NCI-H748 (cell line): ENCODE results near the gene MED10.

Source experiments
- DNase-seq: peaks from one replicate; lab custom pipeline; 2025; ENCODE audit not compliant: unreplicated experiment; lab: John Stamatoyannopoulos, UW

The MED10 gene

DNA sequence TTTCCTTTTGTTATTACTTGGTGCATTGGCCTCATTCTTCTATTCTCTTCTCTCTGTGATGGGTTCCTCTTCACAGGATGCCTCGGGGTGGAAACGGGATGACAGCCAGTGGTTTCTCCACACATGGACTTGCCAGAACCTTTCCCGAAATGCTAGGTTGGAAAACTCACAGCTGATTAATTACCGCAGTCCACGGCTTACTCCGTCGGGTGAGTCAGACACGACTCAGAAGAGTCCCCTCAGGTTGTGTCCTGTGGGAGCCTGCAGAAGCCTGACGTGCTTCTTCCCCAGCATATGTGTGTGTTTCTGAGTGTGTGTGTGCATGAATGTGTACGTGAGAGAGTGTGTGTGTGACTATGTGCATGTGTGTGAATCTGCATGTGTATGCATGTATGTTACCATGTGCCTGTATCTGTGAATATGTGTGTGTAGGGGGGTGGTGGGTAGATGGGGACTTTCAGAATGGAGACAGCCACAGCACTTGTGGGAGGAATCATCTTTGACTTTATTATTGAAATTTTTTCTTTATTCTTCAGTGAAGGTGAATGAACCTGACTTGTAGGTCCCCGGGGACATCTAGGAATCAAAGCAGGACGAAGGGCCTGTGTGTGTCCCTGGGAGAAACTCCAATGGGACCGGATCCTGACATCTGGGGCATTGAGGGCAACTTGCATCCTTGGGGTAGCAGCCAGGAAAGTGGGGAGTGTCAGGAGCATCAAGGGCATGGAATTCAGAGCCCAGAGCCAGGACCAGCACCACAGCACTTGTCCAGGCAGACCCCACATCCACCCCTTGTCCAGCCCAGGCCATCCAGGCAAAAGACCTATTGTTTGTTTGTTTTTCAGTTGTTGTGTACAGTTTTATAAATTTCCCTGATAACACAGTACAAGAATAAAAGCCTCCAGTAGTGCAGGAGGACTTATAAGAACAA, 21.9 kb upstream of the MED10 start:
- DNase-seq: no peak

DNA sequence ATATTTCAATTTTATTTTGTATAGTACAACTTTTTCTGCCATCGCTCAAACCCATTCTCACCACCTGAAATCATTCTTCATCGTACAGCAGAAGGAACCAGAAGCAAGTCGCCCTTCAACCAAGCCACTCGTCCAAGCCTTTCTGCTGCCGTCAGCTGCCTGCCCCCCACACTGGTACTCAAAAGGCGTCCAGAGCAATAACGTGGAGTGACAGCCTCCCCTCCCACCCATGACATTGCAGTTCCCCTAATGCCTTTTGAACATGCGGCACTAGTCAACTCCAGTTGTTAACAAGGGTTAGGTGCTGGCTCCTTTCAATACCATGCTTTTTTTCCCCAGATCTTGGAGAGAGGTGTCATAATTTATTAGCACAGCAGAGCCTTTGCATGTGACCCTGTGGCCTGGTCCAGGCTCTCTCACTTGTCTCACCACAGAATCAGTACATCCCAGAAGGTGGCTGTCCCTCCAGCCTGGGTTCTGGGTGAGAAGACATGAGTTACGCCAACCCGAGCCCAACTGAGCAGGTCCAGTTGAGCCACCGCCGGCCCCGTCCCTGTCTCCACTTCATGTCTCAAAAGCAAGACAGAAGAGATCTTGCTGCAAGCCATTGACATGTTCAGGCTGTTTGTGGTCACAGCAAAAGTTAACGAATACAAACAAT, 20.4 kb upstream of the MED10 start:
- DNase-seq: no peak

DNA sequence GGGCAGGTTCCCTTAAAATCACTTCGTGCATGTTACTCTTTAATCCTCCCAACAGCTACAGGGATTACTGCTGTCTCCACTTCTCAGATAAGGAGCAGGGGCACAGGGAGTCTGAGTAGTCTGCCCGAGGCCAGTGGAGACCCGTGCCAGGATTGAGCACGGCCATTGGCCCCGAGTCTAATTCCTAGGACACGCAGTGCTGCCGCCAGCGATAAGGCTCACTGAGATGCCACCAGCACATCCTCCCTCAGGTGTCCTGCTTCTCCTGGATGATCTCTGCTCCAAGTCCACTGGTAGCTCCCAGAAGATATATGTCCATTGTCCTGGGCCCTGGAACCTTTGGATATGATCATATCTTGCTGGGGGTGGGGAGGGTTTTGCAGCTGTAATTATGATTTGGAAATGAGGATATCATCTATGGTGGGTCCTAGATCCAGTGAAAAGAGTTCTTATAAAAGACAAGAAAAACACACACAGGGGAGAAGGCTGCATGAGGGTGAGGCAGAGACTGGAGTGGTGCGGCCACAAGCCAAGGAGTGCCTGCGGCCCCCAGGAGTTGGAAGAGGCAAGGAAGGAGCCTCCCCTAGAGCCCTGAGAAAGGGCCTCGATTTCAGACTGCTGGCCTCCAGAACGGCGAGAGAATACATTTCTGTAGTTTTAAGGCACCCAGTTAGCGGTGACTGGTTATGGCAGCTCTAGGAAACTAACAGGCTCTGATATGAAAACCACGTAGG, 19.4 kb upstream of the MED10 start:
- no peak for DNase-seq

DNA sequence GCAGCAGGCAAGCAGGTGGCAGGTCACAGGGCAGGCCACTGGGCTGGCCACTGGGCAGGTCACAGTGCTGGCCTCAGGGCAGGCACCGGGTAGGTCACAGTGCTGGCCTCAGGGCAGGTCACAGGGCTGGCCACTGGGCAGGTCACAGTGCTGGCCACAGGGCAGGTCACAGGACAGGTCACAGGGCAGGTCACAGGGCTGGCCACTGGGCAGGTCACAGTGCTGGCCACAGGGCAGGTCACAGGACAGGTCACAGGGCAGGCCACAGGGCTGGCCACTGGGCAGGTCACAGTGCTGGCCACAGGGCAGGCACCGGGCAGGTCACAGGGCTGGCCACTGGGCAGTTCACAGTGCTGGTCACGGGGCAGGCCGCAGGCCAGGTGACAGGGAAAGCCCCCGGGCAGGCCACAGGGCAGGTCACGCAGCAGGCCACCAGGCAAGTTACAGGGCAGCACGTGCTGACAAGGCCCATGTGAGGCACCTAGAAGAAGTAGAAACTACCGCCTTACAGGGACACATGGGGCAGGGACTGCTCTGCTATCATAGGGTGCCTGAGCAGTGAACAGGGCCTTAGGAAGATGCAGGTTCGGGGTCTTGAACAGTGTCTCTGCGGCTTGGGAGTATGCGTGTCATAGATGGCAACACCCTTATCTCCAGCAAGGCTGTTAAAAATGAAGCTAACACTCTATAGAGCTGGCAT, 18.6 kb upstream of the MED10 start:
- no peak for DNase-seq

DNA sequence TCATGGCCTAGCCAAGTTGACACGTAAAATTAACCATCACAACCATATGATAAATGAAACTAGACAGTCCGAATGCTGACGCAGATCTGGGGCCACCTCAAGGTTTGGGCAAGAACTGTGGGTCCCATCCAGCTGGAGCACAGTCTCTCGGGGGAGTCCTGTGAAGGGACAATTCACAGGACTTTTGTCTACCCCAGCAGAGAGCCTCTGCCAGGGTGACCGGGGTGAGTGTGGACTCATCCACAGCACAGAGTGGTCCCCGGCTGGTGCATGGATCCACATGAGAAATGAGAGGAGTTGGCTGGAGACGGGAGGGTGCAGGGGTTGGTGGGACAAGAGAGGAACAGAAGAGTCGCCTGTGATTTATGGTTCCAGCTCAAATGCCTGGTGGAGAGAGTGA, 17.7 kb upstream of the MED10 start:
- no peak for DNase-seq

DNA sequence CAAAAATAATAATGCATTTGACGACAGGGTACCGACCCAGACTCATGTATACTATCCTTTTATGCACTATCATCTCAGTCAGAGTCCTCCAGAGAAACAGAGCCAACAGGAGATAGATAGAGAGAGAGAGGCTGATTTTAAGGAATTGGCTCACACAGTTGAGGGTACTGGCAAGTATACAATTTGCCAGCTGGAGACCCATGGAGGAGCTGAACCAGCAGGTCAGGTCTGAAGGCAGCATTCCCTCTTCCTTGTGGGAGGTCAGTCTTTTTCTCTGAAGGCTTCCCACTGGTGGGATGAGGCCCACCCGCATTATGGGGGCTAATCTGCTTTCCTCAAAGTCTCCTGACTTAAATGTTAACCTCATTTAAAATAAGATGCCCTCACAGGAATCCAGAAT, 17.3 kb upstream of the MED10 start:
- DNase-seq: no peak

DNA sequence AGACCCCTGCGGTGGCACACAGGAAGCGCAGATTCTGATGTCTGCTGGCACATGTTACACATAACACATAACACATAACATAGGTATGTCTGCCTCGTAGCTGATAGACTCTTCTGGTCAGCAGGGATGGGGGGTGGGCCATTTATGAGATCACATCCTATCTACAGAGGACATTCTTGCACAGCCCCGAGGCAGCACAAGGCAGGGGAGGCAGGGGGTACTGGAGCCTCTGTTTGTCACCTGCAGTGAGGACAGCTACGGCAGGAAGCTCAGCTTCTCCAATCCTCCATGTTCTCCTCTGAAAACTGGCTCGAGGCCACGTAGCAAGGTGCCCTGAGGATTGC, 16.7 kb upstream of the MED10 start:
- no peak for DNase-seq

DNA sequence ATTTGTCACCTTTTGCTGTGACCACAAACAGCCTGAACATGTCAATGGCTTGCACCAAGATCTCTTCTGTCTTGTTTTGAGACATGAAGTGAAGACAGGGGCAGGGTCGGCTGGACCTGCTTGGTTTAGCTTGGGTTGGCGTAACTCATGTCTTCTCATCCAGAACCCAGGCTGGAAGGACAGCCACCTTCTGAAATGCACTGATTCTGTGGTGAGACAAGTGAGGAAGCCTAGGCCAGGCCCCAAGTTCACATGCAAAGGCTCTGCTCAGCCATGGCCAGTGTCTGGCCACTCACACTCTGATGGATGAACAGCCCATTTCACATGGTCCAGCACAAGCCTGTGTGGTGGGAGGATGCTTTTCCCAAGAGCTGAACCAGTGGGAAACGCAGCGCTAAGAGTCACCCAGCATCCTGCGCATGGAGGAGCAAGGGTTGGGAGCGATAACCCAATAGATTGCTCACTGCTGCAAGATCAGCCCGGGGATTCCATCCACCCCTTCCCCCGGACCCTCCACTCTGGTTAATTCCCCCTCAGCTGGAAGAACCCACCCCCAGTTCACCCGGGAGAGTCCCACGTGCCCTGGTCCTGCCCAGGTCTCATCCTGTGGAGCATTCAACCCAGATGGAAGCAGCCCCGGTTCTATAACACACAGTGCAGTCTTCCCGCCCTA, 16.2 kb upstream of the MED10 start:
- DNase-seq: no peak

DNA sequence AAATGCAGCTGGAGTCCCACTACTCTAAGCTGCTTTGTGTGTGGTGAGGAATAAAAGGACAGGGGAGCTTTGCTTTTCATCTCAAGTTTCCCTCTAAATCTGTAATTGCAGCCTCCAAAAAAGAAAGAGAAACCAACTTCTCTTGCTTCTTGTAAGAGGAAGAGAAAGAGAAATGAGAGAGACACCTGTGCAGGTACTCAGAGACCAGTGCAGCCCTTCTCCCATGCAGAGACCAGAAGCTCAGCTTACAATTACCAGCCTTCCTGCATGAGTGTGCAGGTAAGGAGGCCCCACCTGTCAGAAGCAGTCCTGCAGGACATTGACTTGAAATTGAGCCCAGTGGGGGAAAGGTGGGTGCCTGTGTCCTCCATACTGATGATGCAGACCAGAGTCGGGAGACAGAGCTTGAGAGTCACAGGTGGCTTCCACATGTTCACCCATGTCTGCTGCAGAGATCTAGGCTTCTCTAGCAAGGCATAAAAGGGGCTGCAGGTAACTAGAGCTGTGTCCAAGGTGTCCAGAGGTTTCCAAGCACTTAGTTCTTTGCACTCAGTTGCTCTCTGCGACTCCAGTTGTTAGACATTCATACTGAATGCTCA, 15.3 kb upstream of the MED10 start:
- no peak for DNase-seq

DNA sequence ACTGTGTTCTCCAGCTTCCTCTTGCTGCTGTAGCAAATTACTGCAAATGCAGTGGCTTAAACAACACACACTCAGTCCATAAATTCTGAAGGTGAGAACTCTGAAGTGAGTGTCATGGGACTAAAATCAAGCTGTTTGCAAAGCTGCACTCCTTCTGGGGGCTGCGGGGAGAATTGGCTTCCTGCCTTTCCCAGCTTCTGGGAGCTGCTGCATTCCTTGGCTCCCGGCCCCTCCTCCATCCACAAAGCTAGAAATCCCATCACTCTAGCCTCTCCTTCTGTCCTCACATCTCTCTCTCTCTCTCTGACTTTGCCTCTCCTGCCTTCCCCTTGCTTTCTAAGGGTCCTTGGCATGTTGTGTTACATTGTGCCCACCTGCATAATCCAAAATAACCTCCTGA, 14.2 kb upstream of the MED10 start:
- no peak for DNase-seq

DNA sequence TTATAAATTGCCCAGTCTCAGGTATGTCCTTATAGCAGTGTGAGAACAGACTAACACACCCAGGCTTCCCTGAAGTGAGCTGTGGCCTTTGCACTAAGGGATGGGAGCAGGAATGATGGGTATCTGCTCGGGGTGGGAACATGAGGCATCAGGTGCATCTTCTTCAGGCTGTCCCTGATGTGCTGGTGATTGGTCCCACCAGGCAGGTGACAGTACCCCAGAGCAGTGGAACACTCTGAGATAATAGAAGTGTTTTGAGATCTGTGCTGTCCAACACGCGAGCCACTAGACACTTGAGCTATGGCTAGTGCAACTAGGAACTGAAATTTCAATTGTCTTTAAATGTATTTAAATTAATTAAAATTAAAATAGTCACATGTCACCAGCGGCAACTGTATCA, 12.8 kb upstream of the MED10 start:
- no peak for DNase-seq

DNA sequence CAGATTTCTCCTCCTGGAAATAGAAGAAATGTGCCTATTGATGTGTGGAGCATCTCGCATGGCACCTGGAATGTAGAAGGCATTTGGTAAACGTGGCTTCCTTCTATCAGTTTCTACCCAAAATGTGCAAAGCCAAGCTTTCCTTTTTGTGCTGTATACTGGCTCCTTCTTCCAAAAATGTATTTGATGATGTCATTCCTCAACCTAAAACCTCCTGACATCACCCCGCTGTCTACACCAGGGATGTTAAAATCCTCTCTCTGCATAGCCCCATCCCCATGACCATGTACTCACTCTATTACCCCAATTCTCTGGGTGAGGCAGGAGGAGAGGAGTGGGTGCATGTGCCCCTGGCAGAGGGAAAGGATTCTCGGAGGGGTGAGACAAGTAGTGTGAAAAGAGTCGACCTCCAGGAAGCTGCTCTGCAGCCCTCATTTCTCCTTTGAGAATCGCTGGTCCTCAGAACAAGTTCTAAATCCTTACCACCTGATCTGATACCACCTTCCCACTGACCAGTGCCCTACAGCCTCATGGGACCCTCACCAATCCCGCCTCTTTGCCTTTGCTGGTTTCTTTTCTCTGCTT, 11.7 kb upstream of the MED10 start:
- no peak for DNase-seq

DNA sequence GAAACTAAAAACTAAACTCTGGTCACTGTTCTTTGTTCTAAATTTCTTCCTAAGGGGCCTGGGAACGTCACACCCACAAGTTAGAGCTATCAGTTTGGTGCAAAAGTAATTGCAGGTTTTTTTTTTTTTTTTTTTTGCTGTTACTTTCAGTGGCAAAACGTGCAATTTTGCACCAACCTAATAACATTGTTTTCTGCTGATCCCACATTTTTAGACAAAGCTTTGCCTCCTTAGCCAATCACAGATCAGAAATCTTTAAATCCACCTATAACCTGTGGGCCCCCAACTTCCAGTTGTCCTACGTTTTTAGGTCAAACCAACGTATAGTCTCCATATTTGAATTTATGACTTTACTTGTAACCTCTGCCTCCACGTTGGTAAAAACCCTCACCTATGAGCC, 11.1 kb upstream of the MED10 start:
- DNase-seq: no peak

DNA sequence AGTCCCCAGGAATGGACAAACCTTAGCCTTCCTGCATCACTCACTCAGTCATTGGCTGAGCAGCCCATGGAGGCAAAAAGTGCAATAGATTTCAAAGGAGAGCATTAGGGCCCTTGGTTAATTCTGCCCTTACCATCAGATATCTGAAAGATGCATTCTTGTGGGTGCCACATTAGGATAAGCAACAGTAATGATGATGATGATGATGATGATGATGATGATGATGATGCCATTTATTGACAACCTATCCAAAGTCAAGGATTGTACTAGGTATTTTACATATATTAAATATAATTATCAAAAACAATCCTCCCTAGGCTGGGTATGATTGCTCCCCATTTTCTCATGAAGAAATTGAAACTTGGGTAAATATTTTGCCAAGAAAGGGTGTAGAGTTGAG, 9.6 kb upstream of the MED10 start:
- no peak for DNase-seq

DNA sequence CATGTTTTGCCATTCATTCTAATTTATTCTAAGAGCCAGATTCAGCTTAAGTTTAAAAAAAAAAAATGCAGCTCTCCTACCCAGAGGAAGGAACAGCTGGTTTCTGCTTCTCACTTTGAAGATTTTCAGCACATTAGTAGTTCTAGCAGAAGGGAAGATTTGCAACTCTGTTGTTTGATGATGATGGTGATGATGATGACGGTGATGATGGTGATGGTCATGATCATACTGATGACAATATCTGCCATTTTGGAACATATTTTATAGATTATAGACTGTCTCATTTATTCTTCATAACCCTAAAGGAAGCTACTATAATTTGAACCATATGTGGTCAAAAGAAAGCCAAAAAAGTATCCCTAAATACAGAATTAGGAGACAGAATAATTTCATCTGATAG, 7.9 kb upstream of the MED10 start:
- no peak for DNase-seq

DNA sequence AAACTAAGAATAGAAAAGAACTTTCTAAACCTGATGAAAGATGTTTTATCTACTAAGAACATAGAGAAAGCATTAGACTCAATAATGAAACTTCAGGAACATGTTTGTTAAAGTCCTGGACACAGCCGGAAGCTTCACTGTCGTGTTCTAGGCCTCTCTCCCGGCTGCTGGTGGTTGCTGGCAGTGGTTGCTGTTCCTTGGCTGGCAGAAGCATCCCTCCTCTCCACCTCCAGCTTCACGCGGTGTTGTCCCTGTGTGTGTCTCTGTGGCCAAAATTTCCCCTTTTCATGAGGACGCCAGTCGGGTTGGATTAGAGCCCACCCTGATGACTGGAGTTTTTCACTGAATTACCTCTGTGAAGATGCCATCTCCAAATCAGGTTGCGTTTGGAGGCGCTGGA, 6.5 kb upstream of the MED10 start:
- no peak for DNase-seq

DNA sequence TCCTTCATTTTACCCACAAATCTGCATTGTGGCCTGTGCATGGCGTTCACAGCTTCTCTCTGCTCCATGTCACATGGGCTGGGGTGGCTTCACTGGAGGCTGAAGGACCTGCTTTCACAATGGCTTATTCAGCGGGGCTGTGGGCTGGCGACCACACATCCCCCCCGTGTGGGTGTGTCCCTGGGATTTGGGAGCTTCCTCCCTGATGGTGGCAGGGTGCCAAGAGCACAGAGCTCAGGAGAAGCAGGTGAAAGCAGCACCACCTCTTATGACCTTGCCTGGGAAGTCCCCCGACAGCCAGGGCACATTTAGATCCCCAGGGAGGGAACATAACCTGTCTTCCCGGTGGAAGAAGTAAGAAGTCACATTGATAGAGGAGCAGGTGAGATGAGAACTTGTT, 5.0 kb upstream of the MED10 start:
- peak; percentile 89 for DNase-seq

DNA sequence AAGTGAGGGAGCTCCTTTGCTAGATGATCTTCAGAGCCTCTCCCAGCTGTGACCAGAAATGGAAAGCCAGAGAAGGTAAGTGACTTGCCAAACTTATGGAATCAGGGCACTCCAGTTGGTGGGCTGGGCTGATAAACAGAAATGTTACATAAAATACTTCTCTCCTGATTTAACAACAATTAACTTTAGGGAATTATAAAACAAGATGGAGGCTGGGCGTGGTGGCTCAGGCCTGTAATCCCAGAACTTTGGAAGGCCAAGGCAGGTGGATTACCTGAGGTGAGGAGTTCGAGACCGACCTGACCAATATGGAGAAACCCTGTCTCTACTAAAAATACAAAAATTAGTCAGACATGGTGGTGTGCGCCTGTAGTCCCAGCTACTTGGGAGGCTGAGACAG, 899 bp upstream of the MED10 start:
- DNase-seq: no peak

DNA sequence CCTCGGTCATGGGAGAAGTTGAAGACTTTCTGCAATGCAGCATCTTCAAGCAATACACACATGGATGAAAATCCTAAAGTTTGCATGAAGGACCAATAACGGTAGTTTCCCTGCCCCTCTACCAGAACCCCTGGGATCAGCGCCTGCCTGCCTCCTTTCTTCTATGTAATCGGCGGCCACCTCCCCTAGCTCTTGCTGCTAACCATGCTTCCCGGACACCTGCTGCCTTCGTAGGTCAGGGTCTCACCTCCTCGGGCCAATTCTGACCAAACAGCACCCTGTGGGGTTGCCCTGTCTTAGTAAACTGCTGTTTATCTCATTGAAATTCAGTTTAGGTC, 388 bp upstream of the MED10 start:
- peak; percentile 89 for DNase-seq

DNA sequence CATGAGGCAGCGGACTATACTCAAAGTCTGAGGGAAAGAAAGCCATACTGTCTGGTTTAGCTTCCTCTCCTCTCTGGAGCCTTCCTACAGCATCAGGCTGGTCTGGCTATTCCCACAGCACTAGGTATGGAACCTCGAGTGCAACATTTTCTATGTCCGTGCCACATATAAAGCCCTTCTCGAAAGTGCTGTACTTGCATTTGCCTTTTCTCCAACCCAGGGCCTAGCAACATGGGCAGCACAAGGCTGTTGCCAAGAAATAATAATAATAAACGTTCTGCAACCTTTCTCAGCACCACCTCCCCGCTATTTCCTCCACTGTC, 804 bp downstream of the MED10 start:
- DNase-seq: no peak
